ENCODE data around the gene ADCK2.

GRCh38 chr7:140669352-140669751, 3.4 kb upstream of the ADCK2 start:
- TF ChIP-seq CTCF (IDR thresholded peaks at IDR 0.05) (no peak), ZFX (IDR thresholded peaks at IDR 0.05; ENCODE audit: borderline replicate concordance) (no peak)

Data from 22Rv1 (cell line).